WTC11 (cell line): Measurements from ENCODE around the gene CLDN2. TPM values are rescaled to one million over a fixed set of nuclear protein-coding genes. Genes with fewer than 3 reads are reported as not detected.

Source experiments
- ATAC-seq: fragments of 200-7000 bp; cut with Tn5 transposase; 2 replicates; pipeline ENCODE4 v1.10.0; 2021; ENCODE audit warnings: mild to moderate bottlenecking, moderate library complexity
- CTCF ChIA-PET: fragments of 300-600 bp; sonication (Branson Sonifier 250); formaldehyde crosslinking; loops from one replicate; lab custom pipeline; 2021; ENCODE audit warnings: antibody characterized with exemption; lab: Charles Lee
- POLR2A ChIA-PET: fragments of 350-600 bp; sonication (Branson Sonifier 250); formaldehyde crosslinking; loops from one replicate; lab custom pipeline; 2021; ENCODE audit warnings: antibody characterized with exemption; lab: Charles Lee
- DNase-seq: peaks from one replicate; pipeline ENCODE4 v3.0.0; 2021; ENCODE audit warnings: low spot score
- H3K27ac Mint-ChIP-seq: 2 replicates; pipeline ENCODE4 v1.8.0; 2021; ENCODE audit warnings: mixed read lengths
- H3K27me3 Mint-ChIP-seq: 2 replicates; pipeline ENCODE4 v1.8.0; 2021; ENCODE audit warnings: low read depth, mild to moderate bottlenecking, moderate library complexity, mixed read lengths
- H3K36me3 Mint-ChIP-seq: 2 replicates; pipeline ENCODE4 v1.8.0; 2021; ENCODE audit warnings: mixed read lengths
- H3K4me1 Mint-ChIP-seq: 2 replicates; pipeline ENCODE4 v1.8.0; 2022; ENCODE audit warnings: mixed read lengths
- H3K4me3 Mint-ChIP-seq: 2 replicates; pipeline ENCODE4 v1.8.0; 2021; ENCODE audit warnings: mild to moderate bottlenecking, moderate library complexity, mixed read lengths
- H3K9me3 Mint-ChIP-seq: 2 replicates; pipeline ENCODE4 v1.8.0; 2021; ENCODE audit warnings: mixed read lengths
- ATF1 ChIP-seq: sonication (generic); formaldehyde crosslinking; IDR thresholded peaks from 2 replicates; pipeline ENCODE4 v1.8.1; 2023; ENCODE audit warnings: mild to moderate bottlenecking, moderate library complexity, missing genetic modification reagents
- ATF2 ChIP-seq: sonication (generic); formaldehyde crosslinking; IDR thresholded peaks from 2 replicates; pipeline ENCODE4 v1.8.1; 2022; ENCODE audit warnings: low read depth, missing genetic modification reagents, borderline replicate concordance
- ESRRA ChIP-seq: sonication (generic); formaldehyde crosslinking; IDR thresholded peaks from 2 replicates; pipeline ENCODE4 v1.8.1; 2022; ENCODE audit warnings: mild to moderate bottlenecking, missing genetic modification reagents, borderline replicate concordance
- FOXK1 ChIP-seq: sonication (generic); formaldehyde crosslinking; IDR thresholded peaks from 2 replicates; pipeline ENCODE4 v1.8.0; 2022; ENCODE audit warnings: mild to moderate bottlenecking, moderate library complexity, missing genetic modification reagents
- HMGA2 ChIP-seq: fragments of 250-450 bp; sonication (Bioruptor Pico); IDR thresholded peaks from 2 replicates; pipeline ENCODE4 v1.4.0; 2021; ENCODE audit warnings: mild to moderate bottlenecking, moderate library complexity
- IRF1 ChIP-seq: sonication (generic); formaldehyde crosslinking; IDR thresholded peaks from 2 replicates; pipeline ENCODE4 v1.8.0; 2023; ENCODE audit warnings: missing genetic modification reagents
- MYBL2 ChIP-seq: sonication (generic); formaldehyde crosslinking; IDR thresholded peaks from 2 replicates; pipeline ENCODE4 v1.8.1; 2023; ENCODE audit warnings: mild to moderate bottlenecking, moderate library complexity, missing genetic modification reagents
- NR1H2 ChIP-seq: sonication (generic); formaldehyde crosslinking; IDR thresholded peaks from 2 replicates; pipeline ENCODE4 v1.9.0; 2021; ENCODE audit warnings: mild to moderate bottlenecking, moderate library complexity, missing genetic modification reagents
- OVOL2 ChIP-seq: fragments of 250-450 bp; sonication (Bioruptor Pico); IDR thresholded peaks from 2 replicates; pipeline ENCODE4 v1.9.0; 2021; ENCODE audit warnings: mild to moderate bottlenecking, borderline replicate concordance
- PRRX2 ChIP-seq: fragments of 250-450 bp; sonication (Bioruptor Pico); IDR thresholded peaks from 2 replicates; pipeline ENCODE4 v1.8.0; 2021; ENCODE audit warnings: mild to moderate bottlenecking
- RELA ChIP-seq: sonication (generic); formaldehyde crosslinking; IDR thresholded peaks from 2 replicates; pipeline ENCODE4 v1.8.1; 2022; ENCODE audit warnings: missing genetic modification reagents, mild to moderate bottlenecking, borderline replicate concordance
- SMAD3 ChIP-seq: sonication (generic); formaldehyde crosslinking; IDR thresholded peaks from 2 replicates; pipeline ENCODE4 v1.8.0; 2022; ENCODE audit warnings: missing genetic modification reagents, mild to moderate bottlenecking, borderline replicate concordance
- SP1 ChIP-seq: sonication (generic); formaldehyde crosslinking; conservative IDR thresholded peaks from 2 replicates; pipeline ENCODE4 v1.8.1; 2022; ENCODE audit warnings: missing genetic modification reagents
- ZMAT4 ChIP-seq: fragments of 250-450 bp; sonication (Bioruptor Pico); IDR thresholded peaks from 2 replicates; pipeline ENCODE4 v1.9.0; 2021; ENCODE audit warnings: mild to moderate bottlenecking
- ZNF121 ChIP-seq: sonication (generic); formaldehyde crosslinking; IDR thresholded peaks from 2 replicates; pipeline ENCODE4 v1.8.0; 2023; ENCODE audit warnings: missing genetic modification reagents
- ZNF232 ChIP-seq: sonication (generic); formaldehyde crosslinking; IDR thresholded peaks from 2 replicates; pipeline ENCODE4 v1.8.0; 2022; ENCODE audit warnings: mild to moderate bottlenecking, missing genetic modification reagents
- ZNF263 ChIP-seq: sonication (generic); formaldehyde crosslinking; IDR thresholded peaks from 2 replicates; pipeline ENCODE4 v1.8.1; 2022; ENCODE audit warnings: low read depth, mild to moderate bottlenecking, moderate library complexity, missing genetic modification reagents
- ZNF281 ChIP-seq: sonication (generic); formaldehyde crosslinking; IDR thresholded peaks from 2 replicates; pipeline ENCODE4 v1.8.0; 2023; ENCODE audit warnings: mild to moderate bottlenecking, missing genetic modification reagents
- ZNF317 ChIP-seq: sonication (generic); formaldehyde crosslinking; IDR thresholded peaks from 2 replicates; pipeline ENCODE4 v1.8.1; 2023; ENCODE audit warnings: low read depth, mild to moderate bottlenecking, moderate library complexity, missing genetic modification reagents, borderline replicate concordance
- ZNF671 ChIP-seq: fragments of 250-450 bp; sonication (Bioruptor Pico); IDR thresholded peaks from 2 replicates; pipeline ENCODE4 v1.8.0; 2021; ENCODE audit warnings: mild to moderate bottlenecking
- total RNA-seq: library from RNA; stranded (reverse); gene quantifications from 3 replicates; pipeline ENCODE4 v1.2.3, GENCODE V29; 2021

CLDN2 gene
- total RNA-seq, 1 experiment from 2014 or later = 0.11 TPM

- no peaks in the 10 kb centered on the region for H3K27me3 Mint-ChIP-seq
- no peaks in the 10 kb centered on the region for H3K36me3 Mint-ChIP-seq
Measured at GRCh38 chrX:106932960-106933537, 12.8 kb downstream of the CLDN2 start.

GRCh38 chrX:106933538-106933961 is 13.3 kb downstream of the CLDN2 start:
- H3K27me3 Mint-ChIP-seq = no peaks in the 10 kb centered on the region
- H3K4me1 Mint-ChIP-seq = no peaks in the 10 kb centered on the region
- CTCF ChIA-PET = interaction anchor here (1.7 to 1.8 kb wide), 2 partner anchors 27 to 38 kb away, joined by 3 to 7 read pairs; no protein-coding TSS in a partner anchor
- ATAC-seq = no peak
- H3K36me3 Mint-ChIP-seq = no peaks in the 10 kb centered on the region
- TF ChIP-seq PRRX2 (no peak), ZNF232 (no peak), ZNF121 (CRISPR knock-in tag) (no peak), ZMAT4 (CRISPR knock-in tag) (no peak)
- no peak overlapping the region for H3K4me3 Mint-ChIP-seq
- DNase-seq = no peak
- POLR2A ChIA-PET = no interaction called here
- H3K27ac Mint-ChIP-seq = no peak overlapping the region
- H3K9me3 Mint-ChIP-seq = no peaks in the 10 kb centered on the region

More at GRCh38 chrX:106932960-106933537, 12.8 kb downstream of the CLDN2 start:
- ChIA-PET POLR2A (no interaction called here), CTCF (interaction anchor here (1.7 to 1.8 kb wide), 2 partner anchors 27 to 38 kb away, joined by 3 to 7 read pairs; no protein-coding TSS in a partner anchor)
- no peak for ATAC-seq
- Mint-ChIP-seq H3K27ac (no peak overlapping the region), H3K4me3 (no peak overlapping the region), H3K4me1 (no peaks in the 10 kb centered on the region), H3K9me3 (no peaks in the 10 kb centered on the region)
- DNase-seq = no peak
- TF ChIP-seq ESRRA (CRISPR knock-in tag) (no peak), IRF1 (no peak), ZNF317 (CRISPR knock-in tag) (no peak), RELA (no peak), ZNF263 (CRISPR knock-in tag) (no peak), ATF1 (CRISPR knock-in tag) (no peak)

- CTCF ChIA-PET = no interaction called here
- no peak for DNase-seq
- no peak overlapping the region for H3K27ac Mint-ChIP-seq
- H3K36me3 Mint-ChIP-seq = no peaks in the 10 kb centered on the region
- no peak overlapping the region for H3K4me3 Mint-ChIP-seq
- H3K27me3 Mint-ChIP-seq = no peaks in the 10 kb centered on the region
- no peak for TF ChIP-seq OVOL2 (CRISPR knock-in tag)
- no peak for TF ChIP-seq NR1H2
- TF ChIP-seq ATF2 (CRISPR knock-in tag) = no peak
- TF ChIP-seq ZNF671 (CRISPR knock-in tag) = no peak
- TF ChIP-seq SP1 = no peak
- no peak for TF ChIP-seq MYBL2 (CRISPR knock-in tag)
- TF ChIP-seq FOXK1 (CRISPR knock-in tag) = no peak
- TF ChIP-seq, all 79 proteins: peak for 0
- POLR2A ChIA-PET = no interaction called here
- H3K9me3 Mint-ChIP-seq = no peaks in the 10 kb centered on the region
- H3K4me1 Mint-ChIP-seq = no peaks in the 10 kb centered on the region
- ATAC-seq = no peak
Measured at GRCh38 chrX:106935175-106935574, 15.0 kb downstream of the CLDN2 start.

GRCh38 chrX:106936246-106936645 is 16.0 kb downstream of the CLDN2 start:
- no peak overlapping the region for H3K4me3 Mint-ChIP-seq
- no peak overlapping the region for H3K27ac Mint-ChIP-seq
- no peaks in the 10 kb centered on the region for H3K9me3 Mint-ChIP-seq
- no peaks in the 10 kb centered on the region for H3K4me1 Mint-ChIP-seq
- ATAC-seq (no peak), DNase-seq (no peak)
- CTCF ChIA-PET = interaction anchor here (1.8 kb wide), 1 partner anchor 24 kb away, joined by 8 read pairs; no protein-coding TSS in a partner anchor
- H3K36me3 Mint-ChIP-seq = no peaks in the 10 kb centered on the region
- POLR2A ChIA-PET = no interaction called here
- H3K27me3 Mint-ChIP-seq = no peaks in the 10 kb centered on the region
- TF ChIP-seq ZMAT4 (CRISPR knock-in tag) = no peak
- no peak for TF ChIP-seq HMGA2 (CRISPR knock-in tag)
- TF ChIP-seq SMAD3 (CRISPR knock-in tag) = no peak
- TF ChIP-seq ZNF281 = no peak
